ENCODE data around the gene POLE. TPM values are rescaled to one million over a fixed set of nuclear protein-coding genes. Genes with fewer than 3 reads are reported as not detected.
A peak's percentile ranks its signal among the peaks of the same experiment; 100 is the strongest.
"Not testable (repeated sequence)": the region's sequence is repeated elsewhere in the genome, so short reads cannot be mapped to it uniquely, and the experiment has no call there.

The POLE gene
- total RNA-seq, 1 experiment from 2014 or later: 62.9 TPM

DNA sequence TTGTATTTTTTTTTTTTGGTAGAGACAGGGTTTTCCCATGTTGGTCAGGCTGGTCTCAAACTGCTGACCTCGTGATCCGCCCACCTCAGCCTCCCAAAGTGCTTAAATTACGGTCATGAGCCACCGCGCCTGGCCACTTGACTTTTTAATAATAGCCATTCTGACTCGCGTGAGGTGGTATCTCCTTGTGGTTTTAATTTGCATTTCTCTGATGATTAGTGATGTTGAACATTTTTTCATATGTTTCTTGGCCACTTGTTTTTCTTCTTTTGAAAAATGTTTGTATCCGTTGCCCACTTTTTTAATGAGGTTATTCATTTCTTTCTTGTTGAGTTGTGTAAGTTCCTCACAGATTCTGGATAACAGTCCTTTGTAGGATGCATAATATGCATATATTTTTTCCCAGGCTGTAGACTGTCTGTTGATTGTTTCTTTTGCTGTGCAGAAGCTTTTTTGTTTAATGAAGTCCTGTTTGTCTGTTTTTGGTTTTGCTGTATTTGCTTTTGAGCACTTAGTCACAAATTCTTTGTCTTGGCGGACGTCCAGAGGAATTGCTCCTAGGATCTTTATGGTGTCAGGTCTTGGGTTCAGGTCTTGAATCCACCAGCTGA lies 13.2 kb upstream of the POLE start:
- no peak overlapping the region for H3K27ac ChIP-seq
- no peak overlapping the region for H3K4me2 ChIP-seq
- no peaks in the 10 kb centered on the region for H3K9me2 ChIP-seq (ENCODE audit: insufficient read depth)
- ChIA-PET POLR2A (ENCODE audit: unreplicated experiment) (no interaction called here), CTCF (interaction anchor here (0.7 kb wide), 1 partner anchor 78 kb away, joined by 6 read pairs; no protein-coding TSS in a partner anchor)
- no peaks in the 10 kb centered on the region for H3K4me1 ChIP-seq (replicated peaks; ENCODE audit: insufficient read depth)
- H3K4me3 ChIP-seq: no peak overlapping the region
- H4K20me1 ChIP-seq (ENCODE audit: insufficient read depth): no peaks in the 10 kb centered on the region
- no peak overlapping the region for H2AFZ ChIP-seq
- peaks cover 13% of the 10 kb centered on the region for H3K36me3 ChIP-seq (ENCODE audit: low read depth)
- DNase-seq: peak in 1 of 2 experiments; percentile 48
- no peaks in the 10 kb centered on the region for H3K79me2 ChIP-seq (ENCODE audit: low read depth)
- H3K9me3 ChIP-seq (ENCODE audit: insufficient read depth, low read depth): no peaks in the 10 kb centered on the region
- BruUV-seq (replicated peaks): no TSS peak
- intact Hi-C loops (cut with micrococcal nuclease; ENCODE audit: unreplicated experiment): no loop called here
- H3F3A ChIP-seq (ENCODE audit: insufficient read depth, low read depth): peaks cover 25% of the 10 kb centered on the region
- TF ChIP-seq EZH2 (IDR thresholded peaks at IDR 0.05; ENCODE audit: low read depth): no peak
- TF ChIP-seq, protein P1, sequence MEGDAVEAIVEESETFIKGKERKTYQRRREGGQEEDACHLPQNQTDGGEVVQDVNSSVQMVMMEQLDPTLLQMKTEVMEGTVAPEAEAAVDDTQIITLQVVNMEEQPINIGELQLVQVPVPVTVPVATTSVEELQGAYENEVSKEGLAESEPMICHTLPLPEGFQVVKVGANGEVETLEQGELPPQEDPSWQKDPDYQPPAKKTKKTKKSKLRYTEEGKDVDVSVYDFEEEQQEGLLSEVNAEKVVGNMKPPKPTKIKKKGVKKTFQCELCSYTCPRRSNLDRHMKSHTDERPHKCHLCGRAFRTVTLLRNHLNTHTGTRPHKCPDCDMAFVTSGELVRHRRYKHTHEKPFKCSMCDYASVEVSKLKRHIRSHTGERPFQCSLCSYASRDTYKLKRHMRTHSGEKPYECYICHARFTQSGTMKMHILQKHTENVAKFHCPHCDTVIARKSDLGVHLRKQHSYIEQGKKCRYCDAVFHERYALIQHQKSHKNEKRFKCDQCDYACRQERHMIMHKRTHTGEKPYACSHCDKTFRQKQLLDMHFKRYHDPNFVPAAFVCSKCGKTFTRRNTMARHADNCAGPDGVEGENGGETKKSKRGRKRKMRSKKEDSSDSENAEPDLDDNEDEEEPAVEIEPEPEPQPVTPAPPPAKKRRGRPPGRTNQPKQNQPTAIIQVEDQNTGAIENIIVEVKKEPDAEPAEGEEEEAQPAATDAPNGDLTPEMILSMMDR (conservative IDR thresholded peaks at IDR 0.05): no peak
- H3K27me3 ChIP-seq (ENCODE audit: insufficient read depth, low read depth): no peaks in the 10 kb centered on the region

DNA sequence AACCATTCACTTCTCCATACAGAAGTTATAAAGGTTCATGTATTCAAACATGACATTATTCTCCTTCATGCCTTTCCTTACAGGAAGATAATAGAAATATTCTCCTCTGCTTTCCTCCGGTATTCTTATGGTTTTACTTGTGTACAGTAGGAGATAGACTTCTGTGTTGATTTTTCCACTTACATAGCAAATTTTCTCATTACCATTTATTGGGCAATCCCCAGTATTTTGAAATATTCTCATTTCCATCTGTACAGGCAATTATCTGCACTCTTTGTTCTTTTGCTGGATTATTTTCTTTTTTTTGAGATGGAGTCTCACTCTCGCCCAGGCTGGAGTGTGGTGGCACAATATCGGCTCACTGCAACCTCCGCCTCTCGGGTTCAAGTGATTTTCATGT lies 11.2 kb upstream of the POLE start:
- no peak for DNase-seq
- TF ChIP-seq, protein P1 (conservative IDR thresholded peaks at IDR 0.05): no peak
- Histone ChIP-seq H3K4me3 (no peak overlapping the region), H3F3A (ENCODE audit: insufficient read depth, low read depth) (peaks cover 16% of the 10 kb centered on the region), H2AFZ (no peak overlapping the region), H3K9me3 (ENCODE audit: insufficient read depth, low read depth) (no peaks in the 10 kb centered on the region), H3K4me2 (no peak overlapping the region), H3K27me3 (ENCODE audit: insufficient read depth, low read depth) (no peaks in the 10 kb centered on the region), H3K27ac (no peak overlapping the region), H3K36me3 (ENCODE audit: low read depth) (peaks cover 8% of the 10 kb centered on the region), H3K4me1 (replicated peaks; ENCODE audit: insufficient read depth) (no peaks in the 10 kb centered on the region), H4K20me1 (ENCODE audit: insufficient read depth) (no peaks in the 10 kb centered on the region), H3K9me2 (ENCODE audit: insufficient read depth) (no peaks in the 10 kb centered on the region), H3K79me2 (ENCODE audit: low read depth) (no peaks in the 10 kb centered on the region)
- ChIA-PET CTCF (no interaction called here), POLR2A (ENCODE audit: unreplicated experiment) (no interaction called here)
- no TSS peak for BruUV-seq (replicated peaks)
- intact Hi-C loops (cut with micrococcal nuclease; ENCODE audit: unreplicated experiment): no loop called here

DNA sequence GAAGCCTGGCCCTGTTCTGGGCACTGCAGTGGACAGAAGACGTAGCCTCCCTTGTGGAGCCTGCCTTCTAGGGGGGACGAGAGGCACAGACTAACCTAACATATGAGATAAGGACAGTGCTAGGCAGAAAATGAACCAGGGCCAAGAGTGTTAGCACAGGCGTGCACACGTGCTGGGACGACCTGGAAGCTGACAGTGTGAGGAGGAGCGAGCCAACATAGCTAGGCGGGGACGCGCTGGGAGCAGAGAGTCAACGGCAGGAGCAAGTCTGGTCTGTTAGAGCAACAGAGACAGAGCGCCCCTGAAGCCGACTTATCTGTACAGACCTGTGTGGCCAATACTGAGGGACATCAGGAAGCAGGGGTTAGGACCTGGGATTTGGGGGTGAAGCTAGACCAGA lies 8.3 kb upstream of the POLE start:
- H3K9me3 ChIP-seq (ENCODE audit: insufficient read depth, low read depth): no peaks in the 10 kb centered on the region
- no peaks in the 10 kb centered on the region for H4K20me1 ChIP-seq (ENCODE audit: insufficient read depth)
- DNase-seq: no peak
- no peak overlapping the region for H3K4me2 ChIP-seq
- H3K9me2 ChIP-seq (ENCODE audit: insufficient read depth): no peaks in the 10 kb centered on the region
- CTCF ChIA-PET: no interaction called here
- peaks cover 12% of the 10 kb centered on the region for H3F3A ChIP-seq (ENCODE audit: insufficient read depth, low read depth)
- intact Hi-C loops (cut with micrococcal nuclease; ENCODE audit: unreplicated experiment): no loop called here
- peaks cover 17% of the 10 kb centered on the region for H3K36me3 ChIP-seq (ENCODE audit: low read depth)
- H3K27me3 ChIP-seq (ENCODE audit: insufficient read depth, low read depth): no peaks in the 10 kb centered on the region
- H3K79me2 ChIP-seq (ENCODE audit: low read depth): no peaks in the 10 kb centered on the region
- H3K4me3 ChIP-seq: no peak overlapping the region
- H3K4me1 ChIP-seq (replicated peaks; ENCODE audit: insufficient read depth): no peaks in the 10 kb centered on the region
- no peak overlapping the region for H2AFZ ChIP-seq
- no peak for TF ChIP-seq EZH2 (IDR thresholded peaks at IDR 0.05; ENCODE audit: low read depth)
- TF ChIP-seq, protein P1 (conservative IDR thresholded peaks at IDR 0.05): no peak
- no TSS peak for BruUV-seq (replicated peaks)
- no peak overlapping the region for H3K27ac ChIP-seq
- POLR2A ChIA-PET (ENCODE audit: unreplicated experiment): no interaction called here

DNA sequence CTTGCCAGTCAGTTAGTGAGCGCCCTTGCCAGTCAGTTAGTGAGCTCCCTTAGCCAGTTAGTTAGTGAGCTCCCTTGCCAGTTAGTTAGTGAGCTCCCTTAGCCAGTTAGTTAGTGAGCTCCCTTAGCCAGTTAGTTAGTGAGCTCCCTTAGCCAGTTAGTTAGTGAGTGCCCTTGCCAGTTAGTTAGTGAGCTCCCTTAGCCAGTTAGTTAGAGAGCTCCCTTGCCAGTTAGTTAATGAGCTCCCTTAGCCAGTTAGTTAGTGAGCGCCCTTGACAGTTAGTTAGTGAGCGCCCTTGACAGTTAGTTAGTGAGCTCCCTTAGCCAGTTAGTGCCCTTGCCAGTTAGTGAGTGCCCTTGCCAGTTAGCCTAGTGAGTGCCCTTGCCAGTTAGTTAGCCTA lies 7.7 kb upstream of the POLE start:
- intact Hi-C loops (cut with micrococcal nuclease; ENCODE audit: unreplicated experiment); H3K9me2 ChIP-seq (ENCODE audit: insufficient read depth); H3K4me1 ChIP-seq (replicated peaks; ENCODE audit: insufficient read depth); BruUV-seq (replicated peaks); H2AFZ ChIP-seq; POLR2A ChIA-PET (ENCODE audit: unreplicated experiment); H3K4me2 ChIP-seq; CTCF ChIA-PET; H4K20me1 ChIP-seq (ENCODE audit: insufficient read depth); H3K27ac ChIP-seq; H3K4me3 ChIP-seq; H3K9me3 ChIP-seq (ENCODE audit: insufficient read depth, low read depth); DNase-seq; H3K79me2 ChIP-seq (ENCODE audit: low read depth); H3K27me3 ChIP-seq (ENCODE audit: insufficient read depth, low read depth): not testable (repeated sequence)
- peaks cover 10% of the 10 kb centered on the region for H3F3A ChIP-seq (ENCODE audit: insufficient read depth, low read depth)
- peaks cover 17% of the 10 kb centered on the region for H3K36me3 ChIP-seq (ENCODE audit: low read depth)

DNA sequence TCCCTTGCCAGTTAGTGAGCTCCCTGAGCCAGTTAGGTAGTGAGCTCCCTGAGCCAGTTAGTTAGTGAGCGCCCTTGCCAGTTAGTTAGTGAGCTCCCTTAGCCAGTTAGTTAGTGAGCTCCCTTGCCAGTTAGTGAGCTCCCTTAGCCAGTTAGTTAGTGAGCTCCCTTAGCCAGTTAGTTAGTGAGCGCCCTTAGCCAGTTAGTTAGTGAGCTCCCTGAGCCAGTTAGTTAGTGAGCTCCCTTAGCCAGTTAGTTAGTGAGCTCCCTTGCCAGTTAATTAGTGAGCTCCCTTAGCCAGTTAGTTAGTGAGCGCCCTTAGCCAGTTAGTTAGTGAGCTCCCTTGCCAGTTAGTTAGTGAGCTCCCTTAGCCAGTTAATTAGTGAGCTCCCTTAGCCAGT lies 4.9 kb upstream of the POLE start:
- H3K4me2 ChIP-seq; BruUV-seq (replicated peaks); H3K9me2 ChIP-seq (ENCODE audit: insufficient read depth); DNase-seq; H3K4me1 ChIP-seq (replicated peaks; ENCODE audit: insufficient read depth); H3K4me3 ChIP-seq; H3K79me2 ChIP-seq (ENCODE audit: low read depth); H3K27ac ChIP-seq; intact Hi-C loops (cut with micrococcal nuclease; ENCODE audit: unreplicated experiment); H3K27me3 ChIP-seq (ENCODE audit: insufficient read depth, low read depth); H4K20me1 ChIP-seq (ENCODE audit: insufficient read depth); H3K36me3 ChIP-seq (ENCODE audit: low read depth); H2AFZ ChIP-seq; H3K9me3 ChIP-seq (ENCODE audit: insufficient read depth, low read depth); POLR2A ChIA-PET (ENCODE audit: unreplicated experiment); H3F3A ChIP-seq (ENCODE audit: insufficient read depth, low read depth): not testable (repeated sequence)
- CTCF ChIA-PET: interaction anchor here (0.7 kb wide), 1 partner anchor 618 kb away, joined by 4 read pairs; no protein-coding TSS in a partner anchor
